ENCODE results near the gene SNRPA1. TPM values are rescaled to one million over a fixed set of nuclear protein-coding genes. Genes with fewer than 3 reads are reported as not detected.
A peak's percentile ranks its signal among the peaks of the same experiment; 100 is the strongest.

SNRPA1 gene
- total and polyA plus RNA-seq, 4 experiments from 2014 or later = 76.6 to 100 (median 86.3) TPM

- Mint-ChIP-seq H3K4me3 (peak overlapping the region in 7 of 8 donors; percentile 7 to 62 (median 27)), H3K27ac (peak overlapping the region in 5 of 7 donors; percentile 24 to 89 (median 51)), H3K9me3 (no peaks in the 10 kb centered on the region), H3K4me1 (peaks cover 73 to 90% (median 79%) of the 10 kb centered on the region in 4 donors), H3K27me3 (no peaks in the 10 kb centered on the region), H3K36me3 (peaks cover 0 to 8% of the 10 kb centered on the region in 2 donors)
- intact Hi-C loops (cut with micrococcal nuclease) = no loop called here
- H3K4me1 ChIP-seq (ENCODE audit: insufficient read depth, low read length) = peaks cover 87% of the 10 kb centered on the region
- H3K36me3 ChIP-seq (ENCODE audit: insufficient read depth, low read length) = no peaks in the 10 kb centered on the region
- ChIA-PET CTCF (ENCODE audit: partially characterized antibody) (interaction anchor here (1.0 to 6.1 kb wide), 5 partner anchors 9 to 896 kb away, joined by 3 to 33 read pairs (median 5); no protein-coding TSS in a partner anchor), POLR2A (ENCODE audit: partially characterized antibody) (no interaction called here)
- DNase-seq = no peak
- H3K27me3 ChIP-seq (ENCODE audit: insufficient read depth, low read length) = no peaks in the 10 kb centered on the region
- H3K27ac ChIP-seq (ENCODE audit: low read depth, low read length) = no peak overlapping the region
- no peaks in the 10 kb centered on the region for H3K9me3 ChIP-seq (ENCODE audit: control insufficient read depth in 1 of 2, low read length in 2 of 2)
- no peak overlapping the region for H3K4me3 ChIP-seq (ENCODE audit: low read length in 2 of 2)
Measured at GRCh38 chr15:101246391-101246790, 48.7 kb downstream of the SNRPA1 start.

DNA sequence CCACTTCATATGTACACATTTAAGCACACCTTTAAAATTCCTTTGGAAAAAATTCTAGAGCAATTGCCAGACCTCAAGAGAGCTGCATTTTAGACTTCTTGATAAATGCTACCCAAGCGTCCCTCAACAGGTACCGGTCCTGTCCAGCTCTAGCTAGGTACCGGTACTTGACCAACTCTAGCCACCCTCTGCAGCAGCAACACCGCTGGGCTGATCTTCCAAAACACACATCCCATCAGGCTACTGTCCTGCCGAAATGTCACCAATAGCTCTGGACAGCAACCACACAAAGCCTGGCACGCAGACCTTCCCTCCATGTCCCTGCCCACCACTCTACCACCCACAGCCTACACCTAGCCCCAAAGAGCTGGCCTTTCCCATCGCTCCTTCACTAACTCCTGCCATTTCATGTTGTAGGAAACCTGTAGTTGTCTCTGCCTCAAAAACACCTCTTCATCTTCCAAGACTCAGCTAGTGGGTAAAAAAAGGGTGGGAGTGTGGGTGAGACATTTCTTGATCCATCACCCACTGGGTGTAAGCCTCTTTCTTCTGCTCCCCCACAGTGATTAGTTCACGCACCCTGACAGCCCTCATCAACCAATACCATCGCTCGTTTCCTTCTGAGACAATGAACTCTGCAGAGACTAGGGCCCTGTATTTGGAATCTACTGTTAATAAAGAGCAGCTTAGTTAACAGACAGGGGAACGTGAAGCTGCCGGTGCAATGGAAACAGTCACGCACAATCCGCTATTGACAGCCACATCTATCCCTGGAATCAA lies 50.0 kb downstream of the SNRPA1 start:
- no peaks in the 10 kb centered on the region for H3K9me3 ChIP-seq (ENCODE audit: control insufficient read depth in 1 of 2, low read length in 2 of 2)
- peak overlapping the region; percentile 49 to 97 (median 86) for H3K27ac Mint-ChIP-seq
- intact Hi-C loops (cut with micrococcal nuclease) = loop anchor here (5.0 kb wide), 1 partner anchor 38 kb away; no protein-coding TSS in a partner anchor
- no peaks in the 10 kb centered on the region for H3K9me3 Mint-ChIP-seq
- no peaks in the 10 kb centered on the region for H3K36me3 ChIP-seq (ENCODE audit: insufficient read depth, low read length)
- CTCF ChIA-PET (ENCODE audit: partially characterized antibody) = interaction anchor here (0.8 to 6.1 kb wide), 12 partner anchors 9 to 895 kb away, joined by 3 to 33 read pairs (median 5); no protein-coding TSS in a partner anchor
- H3K27ac ChIP-seq (ENCODE audit: low read depth, low read length) = no peak overlapping the region
- H3K4me3 ChIP-seq (ENCODE audit: low read length in 2 of 2) = no peak overlapping the region
- peaks cover 92% of the 10 kb centered on the region for H3K4me1 ChIP-seq (ENCODE audit: insufficient read depth, low read length)
- H3K36me3 Mint-ChIP-seq = peaks cover 0 to 2% of the 10 kb centered on the region in 2 donors
- peak overlapping the region in 5 of 8 donors; percentile 40 to 89 (median 64) for H3K4me3 Mint-ChIP-seq
- H3K4me1 Mint-ChIP-seq = peaks cover 67 to 95% (median 76%) of the 10 kb centered on the region in 4 donors
- POLR2A ChIA-PET (ENCODE audit: partially characterized antibody) = interaction anchor here (0.8 to 2.8 kb wide), 2 partner anchors 50 to 118 kb away, joined by 5 to 15 read pairs; partner anchors contain the start of gene SNRPA1
- no peaks in the 10 kb centered on the region for H3K27me3 Mint-ChIP-seq
- no peaks in the 10 kb centered on the region for H3K27me3 ChIP-seq (ENCODE audit: insufficient read depth, low read length)
- DNase-seq = no peak

- Mint-ChIP-seq H3K4me3 (peak overlapping the region in 6 of 8 donors; percentile 42 to 89 (median 68)), H3K4me1 (peaks cover 70 to 95% (median 77%) of the 10 kb centered on the region in 4 donors), H3K27me3 (no peaks in the 10 kb centered on the region), H3K36me3 (no peaks in the 10 kb centered on the region), H3K9me3 (no peaks in the 10 kb centered on the region), H3K27ac (peak overlapping the region; percentile 82 to 97 (median 89))
- CTCF ChIA-PET (ENCODE audit: partially characterized antibody) = interaction anchor here (0.8 to 6.1 kb wide), 12 partner anchors 10 to 894 kb away, joined by 3 to 33 read pairs (median 5); no protein-coding TSS in a partner anchor
- no peaks in the 10 kb centered on the region for H3K36me3 ChIP-seq (ENCODE audit: insufficient read depth, low read length)
- H3K4me3 ChIP-seq (ENCODE audit: low read length in 2 of 2) = no peak overlapping the region
- H3K9me3 ChIP-seq (ENCODE audit: control insufficient read depth in 1 of 2, low read length in 2 of 2) = no peaks in the 10 kb centered on the region
- no peak overlapping the region for H3K27ac ChIP-seq (ENCODE audit: low read depth, low read length)
- H3K27me3 ChIP-seq (ENCODE audit: insufficient read depth, low read length) = no peaks in the 10 kb centered on the region
- POLR2A ChIA-PET (ENCODE audit: partially characterized antibody) = interaction anchor here (0.5 to 6.4 kb wide), 4 partner anchors 8 to 233 kb away, joined by 3 to 64 read pairs (median 9); partner anchors contain the start of genes CHSY1 and SNRPA1
- H3K4me1 ChIP-seq (ENCODE audit: insufficient read depth, low read length) = peaks cover 92% of the 10 kb centered on the region
- intact Hi-C loops (cut with micrococcal nuclease) = loop anchor here (5.0 kb wide), 1 partner anchor 37 kb away; no protein-coding TSS in a partner anchor
- DNase-seq = no peak
Measured at GRCh38 chr15:101244036-101244781, 50.8 kb downstream of the SNRPA1 start.

DNA sequence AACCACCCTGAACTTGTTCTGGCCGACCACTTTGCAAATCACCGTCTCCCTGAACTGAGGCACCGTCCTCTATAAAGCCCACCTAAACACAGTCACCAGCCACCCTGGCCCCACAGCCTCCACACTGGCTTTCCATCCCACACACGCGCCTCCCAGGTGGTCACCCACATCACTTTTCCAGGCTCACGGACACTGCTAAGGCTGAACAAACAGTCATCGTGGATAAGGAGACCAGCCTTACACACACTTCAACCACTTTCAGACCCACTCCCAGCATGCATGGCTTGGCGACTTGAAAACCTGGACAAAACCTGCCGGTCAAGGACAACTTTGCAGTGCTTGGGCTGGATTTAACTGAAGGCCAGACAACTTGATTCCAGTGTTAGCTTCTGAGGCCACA lies 51.6 kb downstream of the SNRPA1 start:
- intact Hi-C loops (cut with micrococcal nuclease) = loop anchor here (5.0 kb wide), 1 partner anchor 36 kb away; no protein-coding TSS in a partner anchor
- POLR2A ChIA-PET (ENCODE audit: partially characterized antibody) = interaction anchor here (1.1 to 6.4 kb wide), 4 partner anchors 9 to 235 kb away, joined by 3 to 64 read pairs (median 10); partner anchors contain the start of genes CHSY1 and SNRPA1

GRCh38 chr15:101242999-101243336 lies 52.1 kb downstream of the SNRPA1 start:
- peak overlapping the region; percentile 64 to 89 (median 80) for H3K4me3 Mint-ChIP-seq
- POLR2A ChIA-PET (ENCODE audit: partially characterized antibody) = interaction anchor here (1.1 to 6.4 kb wide), 4 partner anchors 9 to 235 kb away, joined by 3 to 64 read pairs (median 10); partner anchors contain the start of genes CHSY1 and SNRPA1
- intact Hi-C loops (cut with micrococcal nuclease) = loop anchor here (1.0 to 5.0 kb wide), 2 partner anchors 7 to 36 kb away; no protein-coding TSS in a partner anchor

More for the DNA sequence above, 51.6 kb downstream of the SNRPA1 start:
- Histone ChIP-seq H3K9me3 (ENCODE audit: control insufficient read depth in 1 of 2, low read length in 2 of 2) (no peaks in the 10 kb centered on the region), H3K36me3 (ENCODE audit: insufficient read depth, low read length) (no peaks in the 10 kb centered on the region), H3K27me3 (ENCODE audit: insufficient read depth, low read length) (no peaks in the 10 kb centered on the region), H3K4me1 (ENCODE audit: insufficient read depth, low read length) (peaks cover 96% of the 10 kb centered on the region), H3K27ac (ENCODE audit: low read depth, low read length) (peak overlapping the region; percentile 14), H3K4me3 (ENCODE audit: low read length in 2 of 2) (no peak overlapping the region)
- Mint-ChIP-seq H3K27ac (peak overlapping the region; percentile 82 to 97 (median 89)), H3K9me3 (no peaks in the 10 kb centered on the region), H3K4me1 (peaks cover 69 to 99% (median 80%) of the 10 kb centered on the region in 4 donors), H3K27me3 (no peaks in the 10 kb centered on the region), H3K36me3 (no peaks in the 10 kb centered on the region), H3K4me3 (peak overlapping the region in 7 of 8 donors; percentile 62 to 89 (median 75))
- CTCF ChIA-PET (ENCODE audit: partially characterized antibody) = interaction anchor here (1.1 to 6.1 kb wide), 9 partner anchors 9 to 398 kb away, joined by 3 to 33 read pairs (median 8); partner anchors contain the start of gene CHSY1
- no peak for DNase-seq

GRCh38 chr15:101242160-101242998 lies 52.7 kb downstream of the SNRPA1 start:
- Mint-ChIP-seq H3K27me3 (no peaks in the 10 kb centered on the region), H3K4me1 (peaks cover 67 to 96% (median 78%) of the 10 kb centered on the region in 4 donors), H3K4me3 (peak overlapping the region; percentile 64 to 89 (median 80)), H3K27ac (peak overlapping the region; percentile 82 to 97 (median 89)), H3K9me3 (no peaks in the 10 kb centered on the region), H3K36me3 (no peaks in the 10 kb centered on the region)
- Histone ChIP-seq H3K36me3 (ENCODE audit: insufficient read depth, low read length) (no peaks in the 10 kb centered on the region), H3K4me1 (ENCODE audit: insufficient read depth, low read length) (peaks cover 87% of the 10 kb centered on the region), H3K27ac (ENCODE audit: low read depth, low read length) (peak overlapping the region; percentile 49), H3K4me3 (ENCODE audit: low read length in 2 of 2) (peak overlapping the region in 1 of 2 donors; percentile 57), H3K27me3 (ENCODE audit: insufficient read depth, low read length) (no peaks in the 10 kb centered on the region), H3K9me3 (ENCODE audit: control insufficient read depth in 1 of 2, low read length in 2 of 2) (no peaks in the 10 kb centered on the region)
- CTCF ChIA-PET (ENCODE audit: partially characterized antibody) = interaction anchor here (1.1 to 6.1 kb wide), 7 partner anchors 10 to 399 kb away, joined by 5 to 33 read pairs (median 9); partner anchors contain the start of gene CHSY1
- POLR2A ChIA-PET (ENCODE audit: partially characterized antibody) = interaction anchor here (1.1 to 6.4 kb wide), 5 partner anchors 10 to 234 kb away, joined by 3 to 64 read pairs (median 6); partner anchors contain the start of genes CHSY1 and SNRPA1
- intact Hi-C loops (cut with micrococcal nuclease) = loop anchor here (1.0 to 5.0 kb wide), 2 partner anchors 8 to 35 kb away; no protein-coding TSS in a partner anchor
- DNase-seq = peak; percentile 78 to 88 (median 80)

More at GRCh38 chr15:101242999-101243336, 52.1 kb downstream of the SNRPA1 start:
- DNase-seq = no peak
- peaks cover 69 to 96% (median 81%) of the 10 kb centered on the region in 4 donors for H3K4me1 Mint-ChIP-seq
- no peaks in the 10 kb centered on the region for H3K27me3 Mint-ChIP-seq
- H3K36me3 ChIP-seq (ENCODE audit: insufficient read depth, low read length) = no peaks in the 10 kb centered on the region
- H3K4me1 ChIP-seq (ENCODE audit: insufficient read depth, low read length) = peaks cover 92% of the 10 kb centered on the region
- no peaks in the 10 kb centered on the region for H3K9me3 ChIP-seq (ENCODE audit: control insufficient read depth in 1 of 2, low read length in 2 of 2)
- no peaks in the 10 kb centered on the region for H3K27me3 ChIP-seq (ENCODE audit: insufficient read depth, low read length)
- peak overlapping the region; percentile 82 to 97 (median 89) for H3K27ac Mint-ChIP-seq
- H3K36me3 Mint-ChIP-seq = no peaks in the 10 kb centered on the region
- peak overlapping the region; percentile 14 for H3K27ac ChIP-seq (ENCODE audit: low read depth, low read length)
- CTCF ChIA-PET (ENCODE audit: partially characterized antibody) = interaction anchor here (1.1 to 6.1 kb wide), 7 partner anchors 9 to 399 kb away, joined by 5 to 33 read pairs (median 9); partner anchors contain the start of gene CHSY1
- H3K9me3 Mint-ChIP-seq = no peaks in the 10 kb centered on the region
- H3K4me3 ChIP-seq (ENCODE audit: low read length in 2 of 2) = peak overlapping the region in 1 of 2 donors; percentile 57

All from CD4-positive, alpha-beta memory T cell (primary cell).